CD4-positive, CD25-positive, alpha-beta regulatory T cell (primary cell): ENCODE measurements around the gene TSPYL4. TPM values are rescaled to one million over a fixed set of nuclear protein-coding genes. Genes with fewer than 3 reads are reported as not detected.
A peak's percentile ranks its signal among the peaks of the same experiment; 100 is the strongest.

ENCODE experiments used
- ATAC-seq, 2 donors: fragments of 150-1000 bp; cut with Tn5 transposase; one replicate each; pipeline ENCODE4 v1.10.0; 2021; ENCODE audit warnings: low read depth in 2 of 2, moderate number of reproducible peaks in 2 of 2, moderate library complexity in 1 of 2
- DNase-seq, 3 donors: peaks; one replicate each; pipeline versions ENCODE4 v3.0.0 to v3.0.0-alpha.2; 2012 to 2022; ENCODE audit warnings: mixed read lengths in 1 of 3
- H3K27ac ChIP-seq: one replicate; pipeline ENCODE4 v1.7.0; 2013; ENCODE audit warnings: mild to moderate bottlenecking, low read length; ENCODE audit not compliant: insufficient read depth, poor library complexity, severe bottlenecking
- H3K27me3 ChIP-seq: one replicate; pipeline ENCODE4 v1.7.0; 2013; ENCODE audit warnings: low read length; ENCODE audit not compliant: control insufficient read depth, insufficient read depth
- H3K36me3 ChIP-seq: one replicate; pipeline ENCODE4 v1.7.0; 2013; ENCODE audit warnings: mild to moderate bottlenecking, low read length, moderate library complexity; ENCODE audit not compliant: control insufficient read depth, insufficient read depth
- H3K4me1 ChIP-seq: 2 replicates; pipeline ENCODE4 v1.7.0; 2013; ENCODE audit warnings: mild to moderate bottlenecking, low read length; ENCODE audit not compliant: insufficient read depth, control insufficient read depth, poor library complexity, severe bottlenecking
- H3K4me3 ChIP-seq: one replicate; pipeline ENCODE4 v1.7.0; 2013; ENCODE audit warnings: low read depth, mild to moderate bottlenecking, low read length, moderate library complexity
- H3K9me3 ChIP-seq, 2 experiments: 1 replicate in 1 of 2; 2 replicates in 1 of 2; pipeline ENCODE4 v1.7.0; 2013; ENCODE audit warnings: low read length in 2 of 2, mild to moderate bottlenecking in 1 of 2, moderate library complexity in 1 of 2; ENCODE audit not compliant: control insufficient read depth in 2 of 2
- H3K27ac Mint-ChIP-seq, 3 donors: one replicate each; pipeline ENCODE4 v1.8.0; 2020 to 2022; ENCODE audit warnings: mild to moderate bottlenecking in 3 of 3, mixed read lengths in 3 of 3, moderate library complexity in 2 of 3
- H3K27me3 Mint-ChIP-seq: one replicate; pipeline ENCODE4 v1.8.0; 2022; ENCODE audit warnings: mild to moderate bottlenecking, mixed read lengths
- H3K36me3 Mint-ChIP-seq: one replicate; pipeline ENCODE4 v1.8.0; 2020; ENCODE audit warnings: mixed read lengths
- H3K4me1 Mint-ChIP-seq, 4 donors: one replicate each; pipeline ENCODE4 v1.8.0; 2020 to 2022; ENCODE audit warnings: mixed read lengths in 4 of 4, mild to moderate bottlenecking in 1 of 4
- H3K4me3 Mint-ChIP-seq, 4 donors: one replicate each; pipeline ENCODE4 v1.8.0; 2020 to 2022; ENCODE audit warnings: mild to moderate bottlenecking in 4 of 4, mixed read lengths in 4 of 4, moderate library complexity in 3 of 4
- H3K9me3 Mint-ChIP-seq, 7 donors: one replicate each; pipeline ENCODE4 v1.8.0; 2020 to 2022; ENCODE audit warnings: mixed read lengths in 7 of 7, mild to moderate bottlenecking in 3 of 7, moderate library complexity in 2 of 7
- polyA plus RNA-seq, 4 donors: library from polyadenylated mRNA; unstranded; fragments of 300-500 nt; fragmentation: Illumina TruSeq; gene quantifications; one replicate each; pipeline ENCODE4 v1.2.3, GENCODE V29; 2021
- total RNA-seq: library from RNA; stranded (reverse); gene quantifications from one replicate; pipeline ENCODE4 v1.2.3, GENCODE V29; 2022

Gene TSPYL4
- total and polyA plus RNA-seq, 5 donors from 2014 or later = 11.3 to 40.2 (median 16.8) TPM

DNA sequence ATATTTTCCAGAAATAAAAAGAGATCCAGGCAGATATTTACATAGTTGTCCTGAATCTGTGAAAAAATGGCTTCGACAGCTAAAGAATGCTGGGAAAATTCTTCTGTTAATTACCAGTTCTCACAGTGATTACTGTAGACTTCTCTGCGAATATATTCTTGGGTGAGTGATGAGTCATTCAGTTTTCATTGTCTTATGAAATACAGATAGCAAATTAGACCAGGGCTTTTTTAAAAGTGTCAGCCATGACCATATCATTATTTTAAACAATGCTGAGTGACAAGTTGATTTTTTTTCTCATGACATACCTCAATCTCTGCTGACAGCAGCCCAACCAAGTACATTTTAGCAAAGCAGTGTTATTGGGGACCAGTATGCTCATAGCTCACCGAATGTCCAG, 32.8 kb downstream of the TSPYL4 start:
- no peaks in the 10 kb centered on the region for H3K27me3 ChIP-seq
- DNase-seq (no peak), ATAC-seq (no peak)
- no peak overlapping the region for H3K4me3 ChIP-seq
- H3K4me1 ChIP-seq = no peaks in the 10 kb centered on the region
- Mint-ChIP-seq H3K9me3 (no peaks in the 10 kb centered on the region), H3K27ac (no peak overlapping the region), H3K27me3 (no peaks in the 10 kb centered on the region), H3K4me3 (no peak overlapping the region), H3K36me3 (peaks cover 25% of the 10 kb centered on the region), H3K4me1 (peaks cover 0 to 15% (median 3%) of the 10 kb centered on the region in 4 donors)
- no peak overlapping the region for H3K27ac ChIP-seq
- no peaks in the 10 kb centered on the region for H3K9me3 ChIP-seq
- peaks cover 10% of the 10 kb centered on the region for H3K36me3 ChIP-seq

DNA sequence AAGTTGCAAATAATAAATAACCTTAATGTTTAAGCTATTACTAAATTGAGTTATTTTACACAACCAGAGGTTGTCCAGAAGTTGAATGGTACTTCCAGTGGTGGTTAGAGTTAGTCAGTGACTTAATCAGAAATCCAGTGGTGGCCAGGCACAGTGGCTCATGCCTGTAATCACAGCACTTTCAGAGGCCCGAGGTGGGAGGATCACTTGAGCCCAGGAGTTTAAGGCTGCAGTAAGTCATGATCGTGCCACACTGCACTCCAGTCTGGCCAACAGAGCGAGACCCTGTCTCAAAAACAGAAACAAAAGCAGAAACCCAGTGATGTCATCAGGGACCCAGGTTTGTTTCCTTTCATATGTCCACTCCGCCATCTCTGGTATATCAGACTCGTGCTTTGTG, 35.0 kb downstream of the TSPYL4 start:
- H3K36me3 Mint-ChIP-seq = peaks cover 13% of the 10 kb centered on the region
- Histone ChIP-seq H3K9me3 (no peaks in the 10 kb centered on the region), H3K36me3 (peaks cover 8% of the 10 kb centered on the region), H3K27me3 (no peaks in the 10 kb centered on the region), H3K4me1 (no peaks in the 10 kb centered on the region), H3K27ac (no peak overlapping the region), H3K4me3 (no peak overlapping the region)
- no peak for ATAC-seq
- no peaks in the 10 kb centered on the region for H3K27me3 Mint-ChIP-seq
- H3K4me1 Mint-ChIP-seq = peaks cover 0 to 15% (median 2%) of the 10 kb centered on the region in 4 donors
- no peak for DNase-seq
- no peaks in the 10 kb centered on the region for H3K9me3 Mint-ChIP-seq
- H3K4me3 Mint-ChIP-seq = no peak overlapping the region
- no peak overlapping the region for H3K27ac Mint-ChIP-seq

DNA sequence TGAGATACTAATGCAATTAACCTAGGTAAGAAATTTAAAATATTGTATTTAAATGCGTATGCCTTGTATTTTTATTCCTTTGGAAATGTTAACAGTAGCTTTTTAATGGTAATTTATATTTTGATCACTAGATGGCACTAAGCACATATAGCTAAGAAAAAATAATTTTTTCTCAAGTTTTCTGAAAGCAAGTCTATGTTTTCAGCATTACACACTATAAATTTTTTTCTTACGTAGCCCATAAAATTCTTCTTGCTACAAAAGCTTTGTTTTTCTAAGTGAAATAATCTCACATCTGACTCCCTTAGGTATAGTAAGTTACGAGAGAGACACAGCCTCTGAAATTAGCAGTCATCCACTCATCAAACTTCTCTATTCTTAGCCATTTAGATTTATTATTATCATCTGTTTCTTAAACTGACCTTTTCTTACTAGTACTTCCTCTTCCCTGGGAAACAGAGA, 35.7 kb downstream of the TSPYL4 start:
- H3K36me3 Mint-ChIP-seq = peaks cover 9% of the 10 kb centered on the region
- Histone ChIP-seq H3K9me3 (no peaks in the 10 kb centered on the region), H3K27me3 (no peaks in the 10 kb centered on the region), H3K4me1 (no peaks in the 10 kb centered on the region), H3K27ac (no peak overlapping the region), H3K36me3 (peaks cover 3% of the 10 kb centered on the region), H3K4me3 (no peak overlapping the region)
- DNase-seq (peak in 2 of 3 donors; percentile 17 to 24), ATAC-seq (no peak)
- no peaks in the 10 kb centered on the region for H3K27me3 Mint-ChIP-seq
- no peak overlapping the region for H3K4me3 Mint-ChIP-seq
- no peaks in the 10 kb centered on the region for H3K9me3 Mint-ChIP-seq
- H3K4me1 Mint-ChIP-seq = peaks cover 0 to 15% (median 2%) of the 10 kb centered on the region in 4 donors
- H3K27ac Mint-ChIP-seq = no peak overlapping the region

DNA sequence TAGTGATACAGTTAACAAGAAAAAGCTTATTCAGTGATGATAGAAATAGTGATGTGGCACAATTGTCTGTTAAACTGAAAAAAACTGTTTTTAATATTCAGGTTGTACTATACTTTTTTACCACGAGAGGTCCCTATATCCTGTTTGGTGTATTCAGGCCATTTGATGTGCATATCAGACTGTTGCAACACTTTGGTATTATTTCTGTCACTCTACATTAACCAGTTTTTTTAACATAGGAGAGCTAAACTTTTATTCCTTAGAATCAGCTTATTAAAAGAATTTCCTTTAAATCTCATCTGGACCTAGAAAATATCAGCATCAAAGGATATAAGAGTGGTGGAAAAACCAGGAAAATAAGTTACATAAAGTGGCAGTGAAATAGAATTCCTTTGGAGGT, 36.8 kb downstream of the TSPYL4 start:
- DNase-seq (peak in 2 of 3 donors; percentile 45 to 47), ATAC-seq (peak in 1 of 2 donors; percentile 62)
- Histone ChIP-seq H3K4me1 (no peaks in the 10 kb centered on the region), H3K27me3 (no peaks in the 10 kb centered on the region), H3K27ac (peak overlapping the region; percentile 17), H3K36me3 (no peaks in the 10 kb centered on the region), H3K9me3 (no peaks in the 10 kb centered on the region), H3K4me3 (no peak overlapping the region)
- H3K36me3 Mint-ChIP-seq = peaks cover 8% of the 10 kb centered on the region
- H3K4me1 Mint-ChIP-seq = peaks cover 0 to 15% (median 3%) of the 10 kb centered on the region in 4 donors
- no peaks in the 10 kb centered on the region for H3K27me3 Mint-ChIP-seq
- H3K4me3 Mint-ChIP-seq = no peak overlapping the region
- H3K27ac Mint-ChIP-seq = peak overlapping the region; percentile 11 to 54 (median 41)
- no peaks in the 10 kb centered on the region for H3K9me3 Mint-ChIP-seq

DNA sequence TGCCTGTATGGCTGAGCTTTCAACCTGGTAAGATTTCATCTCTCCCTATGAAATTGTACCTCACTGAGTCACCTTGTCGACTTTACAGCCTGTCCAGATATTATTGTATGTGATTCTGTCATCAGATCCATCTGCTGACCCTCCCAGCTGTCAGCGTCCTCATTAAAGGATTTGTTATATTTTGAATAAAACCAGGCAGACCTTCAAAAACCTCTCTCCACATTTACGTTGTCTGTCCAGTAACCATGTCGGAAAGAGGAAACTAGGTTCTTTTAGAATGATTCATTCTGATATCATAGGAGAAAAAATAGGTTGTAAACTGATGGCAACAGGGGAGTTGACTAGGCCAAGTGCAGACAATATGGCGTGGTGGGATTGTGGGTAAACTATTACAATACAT, 38.5 kb downstream of the TSPYL4 start:
- Mint-ChIP-seq H3K27me3 (no peaks in the 10 kb centered on the region), H3K36me3 (peaks cover 4% of the 10 kb centered on the region)
- ATAC-seq = no peak

DNA sequence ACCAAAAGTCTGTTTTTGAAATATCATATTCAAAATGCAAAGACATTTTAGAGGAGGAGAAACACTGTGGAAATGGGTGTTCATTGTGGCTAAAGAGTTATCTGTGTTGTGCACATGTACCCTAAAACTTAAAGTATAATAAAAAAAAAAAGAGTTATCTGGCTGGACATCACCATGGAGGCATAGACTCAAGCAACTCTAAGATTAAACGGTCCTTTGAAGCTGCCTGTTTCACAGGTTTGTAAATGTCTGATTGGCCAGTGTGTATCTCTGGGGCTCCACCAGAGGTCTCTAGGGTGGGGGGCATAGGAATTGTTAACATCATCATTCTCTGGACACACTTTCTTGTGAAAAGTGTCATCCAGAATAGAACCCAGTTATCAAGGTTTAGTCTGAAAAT, 39.2 kb downstream of the TSPYL4 start:
- peaks cover 4% of the 10 kb centered on the region for H3K36me3 Mint-ChIP-seq
- no peak for ATAC-seq
- H3K36me3 ChIP-seq = no peaks in the 10 kb centered on the region
- H3K27ac ChIP-seq = no peak overlapping the region
- peaks cover 0 to 9% (median 3%) of the 10 kb centered on the region in 4 donors for H3K4me1 Mint-ChIP-seq
- H3K4me3 ChIP-seq = no peak overlapping the region
- no peaks in the 10 kb centered on the region for H3K4me1 ChIP-seq
- no peak overlapping the region for H3K27ac Mint-ChIP-seq
- H3K4me3 Mint-ChIP-seq = no peak overlapping the region
- H3K27me3 Mint-ChIP-seq = no peaks in the 10 kb centered on the region
- H3K9me3 Mint-ChIP-seq = no peaks in the 10 kb centered on the region
- no peaks in the 10 kb centered on the region for H3K9me3 ChIP-seq
- no peak for DNase-seq
- H3K27me3 ChIP-seq = no peaks in the 10 kb centered on the region

More for the DNA sequence above, 38.5 kb downstream of the TSPYL4 start:
- no peaks in the 10 kb centered on the region for H3K9me3 ChIP-seq
- no peaks in the 10 kb centered on the region for H3K27me3 ChIP-seq
- no peak overlapping the region for H3K27ac Mint-ChIP-seq
- H3K36me3 ChIP-seq = no peaks in the 10 kb centered on the region
- H3K4me1 Mint-ChIP-seq = peaks cover 0 to 9% (median 3%) of the 10 kb centered on the region in 4 donors
- no peak overlapping the region for H3K27ac ChIP-seq
- H3K4me1 ChIP-seq = no peaks in the 10 kb centered on the region
- no peaks in the 10 kb centered on the region for H3K9me3 Mint-ChIP-seq
- DNase-seq = no peak
- H3K4me3 ChIP-seq = no peak overlapping the region
- no peak overlapping the region for H3K4me3 Mint-ChIP-seq

DNA sequence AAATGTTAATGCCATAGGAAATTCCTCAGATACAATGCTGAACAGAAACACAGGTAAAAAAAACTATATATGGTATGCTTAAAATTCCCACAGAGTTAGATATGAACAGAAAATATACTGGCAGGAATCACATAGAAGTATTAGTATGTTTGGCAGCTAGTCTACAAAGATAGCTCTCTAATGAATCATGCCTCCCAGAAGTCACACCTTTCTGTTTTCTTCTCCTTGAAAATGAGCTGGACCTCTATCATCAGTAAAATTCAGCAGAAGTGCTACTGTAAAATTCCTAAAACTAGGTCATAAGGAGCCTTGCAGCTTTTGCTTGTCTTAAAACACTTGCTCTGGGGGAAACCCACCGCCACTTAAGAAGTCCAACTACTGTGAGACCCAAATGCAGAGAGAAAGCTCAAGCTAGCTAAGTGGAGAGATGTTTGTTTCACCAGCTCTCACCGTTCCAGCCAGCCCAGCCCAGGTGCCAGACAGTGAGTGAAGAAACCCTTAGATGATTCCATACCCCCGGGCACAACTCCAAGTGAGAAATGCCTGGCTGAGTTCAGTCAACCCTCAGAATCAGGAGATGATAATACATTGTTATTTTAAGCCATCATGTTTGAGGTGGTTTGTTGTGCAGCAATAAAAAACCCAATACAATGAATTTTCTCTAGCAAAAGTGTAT, 43.0 kb downstream of the TSPYL4 start:
- H3K27me3 Mint-ChIP-seq = no peaks in the 10 kb centered on the region
- peaks cover 3% of the 10 kb centered on the region for H3K36me3 ChIP-seq
- no peak for ATAC-seq
- no peaks in the 10 kb centered on the region for H3K9me3 ChIP-seq
- peaks cover 0 to 2% (median 0%) of the 10 kb centered on the region in 4 donors for H3K4me1 Mint-ChIP-seq
- H3K4me3 ChIP-seq = no peak overlapping the region
- no peaks in the 10 kb centered on the region for H3K9me3 Mint-ChIP-seq
- DNase-seq = no peak
- H3K4me1 ChIP-seq = no peaks in the 10 kb centered on the region
- no peak overlapping the region for H3K4me3 Mint-ChIP-seq
- H3K27ac ChIP-seq = no peak overlapping the region
- H3K36me3 Mint-ChIP-seq = peaks cover 4% of the 10 kb centered on the region
- no peaks in the 10 kb centered on the region for H3K27me3 ChIP-seq
- H3K27ac Mint-ChIP-seq = peak overlapping the region in 1 of 3 donors; percentile 15

DNA sequence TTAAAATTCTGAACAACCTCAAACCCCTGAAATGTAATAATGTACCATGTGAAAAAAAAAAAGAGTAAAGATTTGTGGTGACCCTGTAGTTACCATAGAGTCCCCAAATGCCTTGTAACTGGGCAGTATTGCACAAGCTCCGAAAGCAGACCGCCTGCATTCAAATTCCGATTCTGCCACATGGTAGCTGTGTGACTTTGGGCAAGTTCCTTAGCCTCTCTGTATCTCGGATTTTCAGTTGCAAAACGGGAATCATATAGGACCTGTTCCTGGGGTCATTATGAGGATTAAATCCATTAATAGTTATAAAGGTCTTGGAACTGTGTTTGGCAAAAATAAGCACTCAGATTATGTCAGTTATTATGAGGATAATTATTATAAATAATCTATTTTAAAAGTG, 43.6 kb downstream of the TSPYL4 start:
- ATAC-seq (no peak), DNase-seq (no peak)
- Mint-ChIP-seq H3K36me3 (peaks cover 4% of the 10 kb centered on the region), H3K4me3 (no peak overlapping the region), H3K4me1 (peaks cover 0 to 2% (median 0%) of the 10 kb centered on the region in 4 donors), H3K27ac (no peak overlapping the region), H3K9me3 (no peaks in the 10 kb centered on the region), H3K27me3 (no peaks in the 10 kb centered on the region)
- Histone ChIP-seq H3K36me3 (peaks cover 3% of the 10 kb centered on the region), H3K4me3 (no peak overlapping the region), H3K4me1 (no peaks in the 10 kb centered on the region), H3K9me3 (no peaks in the 10 kb centered on the region), H3K27me3 (no peaks in the 10 kb centered on the region), H3K27ac (no peak overlapping the region)
